NCI-H524 treated with DMSO at 0.1 percent for 48 hours (cell line): ENCODE measurements around the gene MVP.

ENCODE experiments used
- DNase-seq: peaks from one replicate; lab custom pipeline; 2025; lab: John Stamatoyannopoulos, UW

MVP gene

GRCh38 chr16:29804455-29805231 is 15.6 kb upstream of the MVP start:
- peak; percentile 21 for DNase-seq

GRCh38 chr16:29805232-29806098 is 14.8 kb upstream of the MVP start:
- DNase-seq, result peak; percentile 93

- DNase-seq, result no peak
Measured at GRCh38 chr16:29806099-29806579, 14.1 kb upstream of the MVP start, which contains the start of gene MAZ. Gene MAZ, plus strand, starts transcription at chr16:29806529. Its CDS starts 173 bp downstream, at chr16:29806702.

- DNase-seq, result no peak
Measured at GRCh38 chr16:29806641-29807425, 13.4 kb upstream of the MVP start.

- DNase-seq, result peak; percentile 74
Measured at GRCh38 chr16:29807426-29808218, 12.6 kb upstream of the MVP start.

GRCh38 chr16:29808219-29808900 is 11.9 kb upstream of the MVP start:
- DNase-seq, result no peak

- DNase-seq, result no peak
Measured at GRCh38 chr16:29809031-29809747, 11.1 kb upstream of the MVP start.

GRCh38 chr16:29809850-29810698 is 10.2 kb upstream of the MVP start:
- no peak for DNase-seq

- DNase-seq, result no peak
Measured at GRCh38 chr16:29810699-29811169, 9.5 kb upstream of the MVP start.

GRCh38 chr16:29811170-29811895 is 8.9 kb upstream of the MVP start:
- DNase-seq, result peak; percentile 76

- DNase-seq, result peak; percentile 53
Measured at GRCh38 chr16:29811896-29812665, 8.2 kb upstream of the MVP start, which contains the start of gene PRRT2. Gene PRRT2, plus strand, starts transcription at chr16:29812193. Its CDS starts 862 bp downstream, at chr16:29813055.

- DNase-seq, result no peak
Measured at GRCh38 chr16:29812754-29813643, 7.3 kb upstream of the MVP start.

- no peak for DNase-seq
Measured at GRCh38 chr16:29813644-29814562, 6.4 kb upstream of the MVP start.

GRCh38 chr16:29814592-29814991 is 5.7 kb upstream of the MVP start:
- DNase-seq, result no peak
